GM12878 (cell line): ENCODE results near the gene CHAF1A. TPM values are rescaled to one million over a fixed set of nuclear protein-coding genes. Genes with fewer than 3 reads are reported as not detected.

Source experiments
- CREM ChIP-seq: IDR thresholded peaks from 2 replicates; pipeline ENCODE4 v1.6.1; 2014; ENCODE audit warnings: antibody characterized with exemption, low read depth
- EED ChIP-seq: sonication (generic); IDR thresholded peaks from 2 replicates; pipeline ENCODE4 v1.6.1; 2016; ENCODE audit warnings: antibody characterized with exemption, low read depth
- ESRRA ChIP-seq: IDR thresholded peaks from 2 replicates; pipeline ENCODE4 v1.6.1; 2012; ENCODE audit warnings: mild to moderate bottlenecking, low read length, improper control_type of control experiment
- FOS ChIP-seq: IDR thresholded peaks from 3 replicates; pipeline ENCODE4 v1.6.1; 2011; ENCODE audit warnings: borderline replicate concordance; ENCODE audit not compliant: insufficient read length; ENCODE audit errors: extremely low read depth
- FOXK2 ChIP-seq: fragments of 450-650 bp; IDR thresholded peaks from 2 replicates; pipeline ENCODE4 v1.6.1; 2017; ENCODE audit warnings: mild to moderate bottlenecking, moderate library complexity
- GABPA ChIP-seq: IDR thresholded peaks from 2 replicates; pipeline ENCODE4 v1.6.1; 2014; ENCODE audit warnings: antibody characterized with exemption, low read depth, mild to moderate bottlenecking, inconsistent platforms
- HCFC1 ChIP-seq: fragments of 150-350 bp; IDR thresholded peaks from 2 replicates; pipeline ENCODE4 v1.6.1; 2014; ENCODE audit warnings: low read length
- HDGF ChIP-seq: fragments of 450-650 bp; IDR thresholded peaks from 2 replicates; pipeline ENCODE4 v1.6.1; 2016; ENCODE audit warnings: antibody characterized with exemption
- KAT2A ChIP-seq: conservative IDR thresholded peaks from 2 replicates; pipeline ENCODE4 v1.6.1; 2011; ENCODE audit warnings: low read depth, low read length; ENCODE audit not compliant: control insufficient read depth
- POLR2A ChIP-seq: IDR thresholded peaks from 2 replicates; pipeline ENCODE4 v1.6.1; 2011; ENCODE audit warnings: low read depth, mild to moderate bottlenecking, low read length
- SP1 ChIP-seq: IDR thresholded peaks from one replicate; pipeline ENCODE4 v1.6.1; 2011; ENCODE audit warnings: low read depth, low read length
- SPI1 ChIP-seq: IDR thresholded peaks from 2 replicates; pipeline ENCODE4 v1.6.1; 2011; ENCODE audit warnings: low read depth, mild to moderate bottlenecking, low read length, moderate library complexity, borderline replicate concordance; ENCODE audit not compliant: insufficient read depth
- SUPT20H ChIP-seq: IDR thresholded peaks from 2 replicates; pipeline ENCODE4 v1.6.1; 2011; ENCODE audit warnings: low read depth, mild to moderate bottlenecking, low read length, moderate library complexity, borderline replicate concordance; ENCODE audit not compliant: control insufficient read depth
- ZZZ3 ChIP-seq: IDR thresholded peaks from 2 replicates; pipeline ENCODE4 v1.6.1; 2011; ENCODE audit warnings: low read depth; ENCODE audit not compliant: control insufficient read depth, insufficient read length
- polyA plus RNA-seq, 11 experiments: library from polyadenylated mRNA; depleted of rRNA in 4 of 11; unstranded in 6 of 11; stranded (reverse) in 5 of 11; fragments of >200 nt; fragmentation: Nextera tagmentation in 4 of 11; fragmentation: Illumina TruSeq in 1 of 11; extraction: Ambion mirVana in 4 of 11; extraction: Trizol in 1 of 11; gene quantifications; 1 replicate in 1 of 11; 2 replicates in 10 of 11; pipeline versions ENCODE4 v1.2.1 to v1.2.3, GENCODE V29; 2011 to 2016; ENCODE audit warnings: inconsistent platforms in 2 of 11, missing spikeins in 2 of 11, low read depth in 1 of 11
- total RNA-seq, 4 experiments: library from RNA; depleted of rRNA in 3 of 4; stranded (reverse); fragments of >200 nt in 3 of 4; fragmentation: Illumina TruSeq in 1 of 4; extraction: Trizol in 1 of 4; gene quantifications; 2 replicates each; pipeline versions ENCODE4 v1.2.1 to v1.2.3, GENCODE V29; 2013 to 2021
- TF ChIP-seq, protein P1 (sequence below): fragments of 450-650 bp; IDR thresholded peaks from 2 replicates; pipeline ENCODE4 v1.6.1; 2017; ENCODE audit warnings: borderline replicate concordance
- TF ChIP-seq, protein P2 (sequence below): fragments of 450-650 bp; IDR thresholded peaks from 2 replicates; pipeline ENCODE4 v1.6.1; 2017; ENCODE audit warnings: mild to moderate bottlenecking, moderate library complexity
- TF ChIP-seq, protein P3 (sequence below): fragments of 450-650 bp; conservative IDR thresholded peaks from 2 replicates; pipeline ENCODE4 v1.6.1; 2017; ENCODE audit warnings: mild to moderate bottlenecking, moderate library complexity
- TF ChIP-seq, protein P4 (sequence below): IDR thresholded peaks from 2 replicates; pipeline ENCODE4 v1.6.1; 2011; ENCODE audit warnings: mild to moderate bottlenecking, low read depth, low read length, moderate library complexity; ENCODE audit not compliant: insufficient replicate concordance
- TF ChIP-seq, protein P5 (sequence below): fragments of 450-650 bp; IDR thresholded peaks from 2 replicates; pipeline ENCODE4 v1.6.1; 2017; ENCODE audit warnings: mild to moderate bottlenecking

The CHAF1A gene
- total and polyA plus RNA-seq, 10 of the 15 experiments (the other 5 are each of a cell fraction or from before 2014, with no cell fraction given), result 1.3 to 69.1 (median 34.2) TPM

DNA sequence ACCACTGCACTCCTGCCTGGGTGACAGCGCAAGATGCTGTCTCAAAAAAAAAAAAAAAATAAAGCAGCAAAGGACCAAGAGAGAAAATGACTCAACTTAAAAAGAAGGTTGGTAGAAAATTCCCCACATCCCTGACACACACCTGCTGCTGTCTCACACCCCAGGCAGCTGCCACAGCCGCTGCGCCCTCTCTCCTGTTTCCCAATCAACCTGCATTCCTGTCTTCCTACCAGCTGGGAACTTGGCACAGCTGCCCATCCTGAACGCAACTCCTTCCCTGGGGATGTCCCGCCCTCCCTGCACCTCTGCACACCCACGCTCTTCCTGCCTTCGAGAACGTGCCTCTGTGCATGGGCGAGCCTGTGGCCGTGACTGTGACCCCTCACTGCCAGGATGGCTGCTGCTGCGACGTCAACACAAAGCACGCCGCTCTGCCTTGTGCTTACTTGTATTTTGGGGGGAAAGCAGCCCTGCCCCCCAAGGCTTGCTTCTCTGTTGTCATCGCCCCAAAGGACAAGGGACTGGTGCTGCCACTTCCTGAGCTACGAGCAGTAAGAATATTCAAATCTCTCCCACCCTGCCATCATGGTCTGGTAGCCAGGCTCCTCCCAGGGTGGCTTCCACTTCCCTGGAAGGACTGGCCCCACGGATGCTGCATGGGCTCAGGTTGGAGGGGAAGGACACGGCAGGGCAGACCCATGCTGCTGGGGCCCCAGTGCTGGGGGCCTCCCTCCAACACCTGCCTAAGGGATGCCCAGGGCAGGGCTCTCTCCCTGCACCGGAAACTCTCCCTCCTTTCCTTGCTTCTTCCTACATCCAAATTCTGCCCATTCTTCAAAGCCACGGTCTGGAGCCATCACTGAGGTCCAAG, 22.8 kb upstream of the CHAF1A start (continued):
- TF ChIP-seq, protein P1, sequence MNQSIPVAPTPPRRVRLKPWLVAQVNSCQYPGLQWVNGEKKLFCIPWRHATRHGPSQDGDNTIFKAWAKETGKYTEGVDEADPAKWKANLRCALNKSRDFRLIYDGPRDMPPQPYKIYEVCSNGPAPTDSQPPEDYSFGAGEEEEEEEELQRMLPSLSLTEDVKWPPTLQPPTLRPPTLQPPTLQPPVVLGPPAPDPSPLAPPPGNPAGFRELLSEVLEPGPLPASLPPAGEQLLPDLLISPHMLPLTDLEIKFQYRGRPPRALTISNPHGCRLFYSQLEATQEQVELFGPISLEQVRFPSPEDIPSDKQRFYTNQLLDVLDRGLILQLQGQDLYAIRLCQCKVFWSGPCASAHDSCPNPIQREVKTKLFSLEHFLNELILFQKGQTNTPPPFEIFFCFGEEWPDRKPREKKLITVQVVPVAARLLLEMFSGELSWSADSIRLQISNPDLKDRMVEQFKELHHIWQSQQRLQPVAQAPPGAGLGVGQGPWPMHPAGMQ, result no peak
- TF ChIP-seq, protein P2, sequence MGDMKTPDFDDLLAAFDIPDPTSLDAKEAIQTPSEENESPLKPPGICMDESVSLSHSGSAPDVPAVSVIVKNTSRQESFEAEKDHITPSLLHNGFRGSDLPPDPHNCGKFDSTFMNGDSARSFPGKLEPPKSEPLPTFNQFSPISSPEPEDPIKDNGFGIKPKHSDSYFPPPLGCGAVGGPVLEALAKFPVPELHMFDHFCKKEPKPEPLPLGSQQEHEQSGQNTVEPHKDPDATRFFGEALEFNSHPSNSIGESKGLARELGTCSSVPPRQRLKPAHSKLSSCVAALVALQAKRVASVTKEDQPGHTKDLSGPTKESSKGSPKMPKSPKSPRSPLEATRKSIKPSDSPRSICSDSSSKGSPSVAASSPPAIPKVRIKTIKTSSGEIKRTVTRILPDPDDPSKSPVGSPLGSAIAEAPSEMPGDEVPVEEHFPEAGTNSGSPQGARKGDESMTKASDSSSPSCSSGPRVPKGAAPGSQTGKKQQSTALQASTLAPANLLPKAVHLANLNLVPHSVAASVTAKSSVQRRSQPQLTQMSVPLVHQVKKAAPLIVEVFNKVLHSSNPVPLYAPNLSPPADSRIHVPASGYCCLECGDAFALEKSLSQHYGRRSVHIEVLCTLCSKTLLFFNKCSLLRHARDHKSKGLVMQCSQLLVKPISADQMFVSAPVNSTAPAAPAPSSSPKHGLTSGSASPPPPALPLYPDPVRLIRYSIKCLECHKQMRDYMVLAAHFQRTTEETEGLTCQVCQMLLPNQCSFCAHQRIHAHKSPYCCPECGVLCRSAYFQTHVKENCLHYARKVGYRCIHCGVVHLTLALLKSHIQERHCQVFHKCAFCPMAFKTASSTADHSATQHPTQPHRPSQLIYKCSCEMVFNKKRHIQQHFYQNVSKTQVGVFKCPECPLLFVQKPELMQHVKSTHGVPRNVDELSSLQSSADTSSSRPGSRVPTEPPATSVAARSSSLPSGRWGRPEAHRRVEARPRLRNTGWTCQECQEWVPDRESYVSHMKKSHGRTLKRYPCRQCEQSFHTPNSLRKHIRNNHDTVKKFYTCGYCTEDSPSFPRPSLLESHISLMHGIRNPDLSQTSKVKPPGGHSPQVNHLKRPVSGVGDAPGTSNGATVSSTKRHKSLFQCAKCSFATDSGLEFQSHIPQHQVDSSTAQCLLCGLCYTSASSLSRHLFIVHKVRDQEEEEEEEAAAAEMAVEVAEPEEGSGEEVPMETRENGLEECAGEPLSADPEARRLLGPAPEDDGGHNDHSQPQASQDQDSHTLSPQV, result no peak
- peak; percentile 59; the same call in 1 of the 2 replicates for TF ChIP-seq HDGF
- TF ChIP-seq, protein P3, sequence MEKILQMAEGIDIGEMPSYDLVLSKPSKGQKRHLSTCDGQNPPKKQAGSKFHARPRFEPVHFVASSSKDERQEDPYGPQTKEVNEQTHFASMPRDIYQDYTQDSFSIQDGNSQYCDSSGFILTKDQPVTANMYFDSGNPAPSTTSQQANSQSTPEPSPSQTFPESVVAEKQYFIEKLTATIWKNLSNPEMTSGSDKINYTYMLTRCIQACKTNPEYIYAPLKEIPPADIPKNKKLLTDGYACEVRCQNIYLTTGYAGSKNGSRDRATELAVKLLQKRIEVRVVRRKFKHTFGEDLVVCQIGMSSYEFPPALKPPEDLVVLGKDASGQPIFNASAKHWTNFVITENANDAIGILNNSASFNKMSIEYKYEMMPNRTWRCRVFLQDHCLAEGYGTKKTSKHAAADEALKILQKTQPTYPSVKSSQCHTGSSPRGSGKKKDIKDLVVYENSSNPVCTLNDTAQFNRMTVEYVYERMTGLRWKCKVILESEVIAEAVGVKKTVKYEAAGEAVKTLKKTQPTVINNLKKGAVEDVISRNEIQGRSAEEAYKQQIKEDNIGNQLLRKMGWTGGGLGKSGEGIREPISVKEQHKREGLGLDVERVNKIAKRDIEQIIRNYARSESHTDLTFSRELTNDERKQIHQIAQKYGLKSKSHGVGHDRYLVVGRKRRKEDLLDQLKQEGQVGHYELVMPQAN, result no peak; the same call in 1 of the 2 replicates
- no peak for TF ChIP-seq GABPA
- peak; percentile 82 for TF ChIP-seq EED
- no peak for TF ChIP-seq ESRRA
- TF ChIP-seq SPI1, result 0 out of 2 replicates have a peak, but pooled peaks have one; percentile 38
- TF ChIP-seq ZZZ3, result no peak
- TF ChIP-seq POLR2A, result peak; percentile 59
- no peak for TF ChIP-seq FOXK2
- TF ChIP-seq, protein P4, sequence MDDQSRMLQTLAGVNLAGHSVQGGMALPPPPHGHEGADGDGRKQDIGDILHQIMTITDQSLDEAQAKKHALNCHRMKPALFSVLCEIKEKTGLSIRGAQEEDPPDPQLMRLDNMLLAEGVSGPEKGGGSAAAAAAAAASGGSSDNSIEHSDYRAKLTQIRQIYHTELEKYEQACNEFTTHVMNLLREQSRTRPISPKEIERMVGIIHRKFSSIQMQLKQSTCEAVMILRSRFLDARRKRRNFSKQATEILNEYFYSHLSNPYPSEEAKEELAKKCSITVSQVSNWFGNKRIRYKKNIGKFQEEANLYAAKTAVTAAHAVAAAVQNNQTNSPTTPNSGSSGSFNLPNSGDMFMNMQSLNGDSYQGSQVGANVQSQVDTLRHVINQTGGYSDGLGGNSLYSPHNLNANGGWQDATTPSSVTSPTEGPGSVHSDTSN, result no peak
- TF ChIP-seq CREM, result peak; percentile 53; the same call in 1 of the 2 replicates
- TF ChIP-seq FOS, result no peak
- no peak for TF ChIP-seq SUPT20H
- no peak for TF ChIP-seq HCFC1
- TF ChIP-seq, protein P5, sequence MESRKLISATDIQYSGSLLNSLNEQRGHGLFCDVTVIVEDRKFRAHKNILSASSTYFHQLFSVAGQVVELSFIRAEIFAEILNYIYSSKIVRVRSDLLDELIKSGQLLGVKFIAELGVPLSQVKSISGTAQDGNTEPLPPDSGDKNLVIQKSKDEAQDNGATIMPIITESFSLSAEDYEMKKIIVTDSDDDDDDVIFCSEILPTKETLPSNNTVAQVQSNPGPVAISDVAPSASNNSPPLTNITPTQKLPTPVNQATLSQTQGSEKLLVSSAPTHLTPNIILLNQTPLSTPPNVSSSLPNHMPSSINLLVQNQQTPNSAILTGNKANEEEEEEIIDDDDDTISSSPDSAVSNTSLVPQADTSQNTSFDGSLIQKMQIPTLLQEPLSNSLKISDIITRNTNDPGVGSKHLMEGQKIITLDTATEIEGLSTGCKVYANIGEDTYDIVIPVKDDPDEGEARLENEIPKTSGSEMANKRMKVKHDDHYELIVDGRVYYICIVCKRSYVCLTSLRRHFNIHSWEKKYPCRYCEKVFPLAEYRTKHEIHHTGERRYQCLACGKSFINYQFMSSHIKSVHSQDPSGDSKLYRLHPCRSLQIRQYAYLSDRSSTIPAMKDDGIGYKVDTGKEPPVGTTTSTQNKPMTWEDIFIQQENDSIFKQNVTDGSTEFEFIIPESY, result no peak
- no peak for TF ChIP-seq KAT2A
- TF ChIP-seq SP1, result peak; percentile 41
